HG03521 (cell line): ENCODE results near the gene BMAL1.

Experiments
- ATAC-seq: cut with Tn5 transposase; IDR thresholded peaks from one replicate; pipeline ENCODE4 v1.9.1; 2021; ENCODE audit warnings: mild to moderate bottlenecking, moderate library complexity; ENCODE audit not compliant: unreplicated experiment

BMAL1 gene

GRCh38 chr11:13260963-13261588 lies 16.5 kb upstream of the BMAL1 start:
- no peak for ATAC-seq

GRCh38 chr11:13261591-13262061 lies 16.0 kb upstream of the BMAL1 start:
- ATAC-seq: no peak

DNA sequence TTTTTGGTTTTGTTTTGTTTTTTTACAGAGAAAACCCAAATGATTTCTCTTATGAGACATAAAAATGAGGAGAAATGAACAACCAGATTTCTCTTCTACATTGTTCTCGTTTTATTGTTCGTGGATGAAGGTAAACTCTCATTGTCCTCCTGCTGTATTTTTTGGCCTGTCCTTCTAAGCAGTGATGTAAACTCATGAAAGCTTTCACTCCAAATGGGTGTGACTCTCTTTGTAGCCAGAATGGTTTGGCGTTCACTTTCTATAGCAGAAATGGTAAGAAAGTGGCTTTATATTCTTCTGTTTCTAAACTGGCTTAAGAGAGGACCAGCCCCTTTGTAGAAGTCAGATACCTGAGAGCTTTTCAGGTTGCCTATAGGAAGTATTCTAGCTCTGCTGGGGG lies 15.5 kb upstream of the BMAL1 start:
- no peak for ATAC-seq

DNA sequence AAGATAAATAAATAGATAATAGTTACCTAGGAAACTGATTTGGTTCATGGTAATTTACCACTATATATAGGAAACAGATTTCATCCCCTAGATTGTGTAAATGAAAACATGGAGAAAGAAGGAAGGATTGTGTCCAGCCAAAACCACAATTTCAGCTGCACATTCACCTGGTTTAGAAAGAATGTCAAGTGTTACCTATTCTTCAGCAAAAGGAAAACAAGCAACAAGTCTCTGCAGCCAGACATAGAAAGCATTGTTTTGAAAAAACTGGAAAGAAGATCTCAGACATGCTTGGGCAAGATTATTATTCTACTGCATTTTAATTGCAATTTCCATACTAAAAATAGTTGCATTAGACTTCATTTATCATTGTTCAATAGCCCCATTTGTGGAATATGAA lies 8.8 kb upstream of the BMAL1 start:
- ATAC-seq: no peak

- no peak for ATAC-seq
These were observed 7.8 kb upstream of the BMAL1 start for GRCh38 chr11:13269775-13270174.

DNA sequence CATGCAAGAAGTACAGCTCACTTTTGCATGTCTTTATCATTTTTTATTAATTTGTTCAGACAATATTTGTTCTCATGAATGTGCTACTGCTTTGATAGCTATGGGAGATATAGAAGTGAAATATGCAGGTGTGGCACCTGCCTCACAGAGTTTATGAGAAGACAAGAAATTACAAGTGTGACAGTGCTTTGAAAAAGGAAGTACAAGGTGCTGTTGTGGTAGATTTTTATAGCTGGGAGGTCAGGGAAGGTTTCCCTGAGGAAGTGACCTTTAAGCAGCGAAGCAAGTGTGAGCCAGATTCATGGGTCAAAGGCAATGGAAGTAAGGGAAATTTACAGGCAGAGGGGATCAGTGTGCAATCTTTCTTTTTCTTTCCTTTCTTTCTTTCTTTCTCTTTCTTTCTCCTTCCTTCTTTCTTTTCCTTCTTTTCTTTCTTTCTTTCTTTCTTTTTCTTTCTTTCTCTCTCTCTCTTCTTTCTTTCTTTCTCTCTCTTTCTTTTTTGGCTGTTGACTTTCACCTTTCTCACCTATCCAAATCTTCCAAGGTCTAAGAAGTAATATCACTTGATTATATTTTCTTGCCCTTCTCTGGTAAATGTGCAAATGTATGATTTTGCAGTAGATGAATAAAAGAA lies 6.4 kb upstream of the BMAL1 start:
- no peak for ATAC-seq

GRCh38 chr11:13276454-13276831 lies 1.1 kb upstream of the BMAL1 start:
- ATAC-seq: no peak

DNA sequence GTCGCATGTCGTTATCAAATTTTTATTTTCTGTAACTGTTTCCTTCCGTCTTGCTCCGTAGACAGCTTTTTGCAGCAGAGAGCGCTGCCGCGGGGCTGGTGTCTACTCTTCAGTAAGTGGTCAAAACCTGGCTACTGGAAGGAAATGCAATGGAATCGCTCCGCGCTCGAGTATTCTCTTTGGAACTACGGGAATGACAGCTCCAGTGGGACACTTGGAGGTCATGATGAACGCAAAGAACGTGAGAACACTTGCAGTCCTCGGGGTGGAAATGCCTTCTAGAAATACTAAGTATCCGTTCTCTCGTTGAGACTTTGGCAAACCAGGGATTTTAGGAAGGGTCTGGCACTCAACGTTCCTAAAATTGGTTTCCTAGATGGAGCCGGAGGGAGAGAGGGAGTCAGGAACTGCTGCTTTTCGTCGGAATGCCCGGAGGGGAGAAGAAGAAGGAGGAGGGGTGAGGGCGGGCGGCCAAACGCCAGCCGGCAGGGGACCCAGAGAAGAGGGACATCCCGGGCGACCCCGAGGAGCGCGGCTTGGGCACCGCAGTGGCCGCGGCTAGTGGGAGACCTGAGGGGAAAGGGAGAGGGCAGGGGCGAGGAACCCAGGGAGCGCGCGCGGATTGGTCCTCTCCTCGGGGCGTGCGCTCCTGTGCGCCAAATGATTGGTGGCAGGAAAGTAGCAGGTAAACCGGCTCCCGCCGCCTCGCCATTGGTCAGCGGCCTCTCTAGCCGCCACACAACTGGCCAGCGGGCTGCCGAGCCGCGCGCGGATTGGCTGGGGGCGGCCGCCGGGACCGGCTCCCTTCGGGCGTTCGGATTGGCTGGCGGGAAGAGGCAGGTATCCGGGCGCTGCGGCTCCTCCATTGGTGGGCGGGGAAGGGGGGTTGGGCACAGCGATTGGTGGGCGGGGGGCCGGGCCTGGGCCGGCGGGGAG lies 490 bp upstream of the BMAL1 start:
- peak; percentile 88 for ATAC-seq

DNA sequence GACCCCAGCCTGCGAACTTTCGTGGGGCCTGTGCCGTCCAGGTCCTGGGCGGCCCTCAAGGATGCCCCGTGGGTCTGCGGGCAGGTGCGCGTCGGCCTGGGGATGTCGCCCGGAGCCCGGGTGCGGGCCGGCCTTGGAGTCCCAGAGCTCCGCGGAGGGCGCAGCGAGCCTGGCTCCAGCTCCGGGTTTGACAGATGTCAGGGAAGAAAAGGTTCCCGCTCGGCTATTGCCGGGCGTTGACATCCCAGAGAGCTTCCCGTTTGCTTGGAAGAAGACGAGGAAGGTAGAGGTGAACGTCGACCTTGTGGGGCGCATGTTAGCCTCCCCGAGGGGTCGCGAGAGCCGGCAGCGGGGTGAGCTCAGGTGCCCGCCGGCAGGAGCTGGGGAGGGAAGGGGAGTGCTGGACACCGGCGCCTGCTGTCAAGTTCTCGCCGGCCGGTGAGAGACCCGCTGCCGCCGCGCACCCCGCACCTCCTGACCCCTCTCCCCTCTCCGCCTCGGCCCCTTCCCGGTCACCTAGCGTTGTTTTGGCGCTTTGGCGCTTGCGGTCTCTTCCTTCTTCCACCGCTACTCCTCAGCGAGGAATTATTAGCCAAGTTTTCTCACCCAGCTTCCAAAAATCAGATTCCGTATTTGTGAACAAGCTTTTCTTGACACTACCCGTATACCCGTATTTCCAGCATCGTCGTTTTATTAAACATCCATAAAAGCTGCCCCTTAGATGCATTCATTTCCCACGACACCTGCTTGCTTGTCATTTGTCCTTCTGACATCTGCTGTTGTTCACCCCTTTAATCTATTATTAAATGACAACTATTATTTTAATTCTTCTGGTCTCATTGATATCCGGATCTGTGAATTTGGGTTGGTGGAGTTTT lies 1.3 kb downstream of the BMAL1 start:
- ATAC-seq: no peak

DNA sequence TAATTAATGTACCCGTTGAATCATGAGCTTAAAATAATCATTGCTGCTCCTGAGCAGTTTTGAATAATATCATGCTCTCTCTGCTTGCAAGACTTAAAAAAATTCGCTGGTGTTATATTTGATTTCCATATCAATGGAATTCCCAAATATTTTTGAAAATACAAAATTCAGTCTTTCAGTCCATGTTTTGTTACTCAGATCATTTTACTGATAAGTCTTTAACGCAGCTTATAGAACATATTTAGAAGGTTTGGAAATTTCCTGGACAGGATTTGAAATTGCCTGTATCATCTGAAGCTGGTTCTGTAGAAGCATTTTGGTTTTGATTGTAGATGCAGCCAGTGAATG lies 1.9 kb downstream of the BMAL1 start:
- ATAC-seq: no peak

- no peak for ATAC-seq
These were observed 2.6 kb downstream of the BMAL1 start for GRCh38 chr11:13280092-13280722.

DNA sequence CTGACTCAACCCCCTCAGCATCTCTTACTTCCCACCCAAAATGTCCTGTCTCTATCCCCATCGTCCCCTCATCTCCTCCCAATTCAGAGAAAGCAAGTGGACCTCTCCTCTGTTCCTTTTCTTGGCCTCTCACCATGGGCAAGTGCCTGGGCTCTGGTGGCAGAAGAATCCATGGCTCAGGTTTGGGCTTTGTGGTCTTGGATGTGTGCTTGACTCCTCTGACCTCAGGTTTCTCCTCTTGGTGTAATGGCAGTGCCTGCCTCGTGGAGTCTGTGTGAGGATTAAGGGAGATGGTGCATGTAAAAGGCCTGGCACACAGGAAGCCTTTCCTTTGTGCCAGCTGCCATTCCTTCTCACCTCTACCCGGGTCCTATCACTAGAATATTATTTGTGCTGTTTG lies 3.2 kb downstream of the BMAL1 start:
- ATAC-seq: no peak

- ATAC-seq: no peak
These were observed 6.0 kb downstream of the BMAL1 start for GRCh38 chr11:13283636-13284035.

DNA sequence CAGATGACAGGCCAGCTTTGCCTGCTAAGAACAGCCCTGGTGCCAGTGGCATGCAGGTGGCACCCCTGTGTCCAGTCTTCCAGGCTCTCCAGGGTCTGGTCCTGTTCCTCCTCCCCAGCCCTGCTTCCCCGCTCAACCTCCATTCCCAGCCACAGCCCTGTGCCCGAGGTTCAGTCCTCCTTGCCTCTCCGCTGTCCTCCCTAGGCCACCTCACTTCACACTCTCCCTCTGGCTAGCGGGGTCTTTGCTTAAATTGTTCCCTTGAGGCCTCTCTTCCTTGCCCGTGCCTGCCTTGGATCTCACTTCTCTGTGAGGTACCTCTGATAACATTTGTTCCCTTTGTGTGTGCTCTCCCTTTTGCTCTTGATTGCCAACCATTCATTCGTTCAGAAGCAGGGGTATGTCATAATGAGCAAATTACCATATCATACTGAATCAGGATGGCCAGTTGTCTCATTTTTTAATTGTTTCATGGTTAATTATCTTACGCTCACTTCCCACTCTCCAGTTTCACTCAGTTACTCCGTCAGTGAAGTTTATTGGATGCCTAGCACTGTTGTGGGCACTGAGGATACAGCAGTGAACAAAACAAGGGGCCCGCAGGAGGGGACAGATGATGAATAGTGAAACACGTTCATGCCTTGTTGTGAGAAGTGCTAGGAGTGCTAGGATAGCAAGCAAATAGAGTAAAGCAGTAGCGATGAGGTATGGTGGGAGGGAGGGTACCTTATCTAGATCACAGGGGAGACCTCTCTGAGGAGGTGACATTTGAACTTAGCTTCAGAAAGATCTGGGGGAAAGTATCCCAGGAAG lies 7.4 kb downstream of the BMAL1 start:
- ATAC-seq: no peak

GRCh38 chr11:13286279-13286821 lies 8.8 kb downstream of the BMAL1 start:
- no peak for ATAC-seq

GRCh38 chr11:13287036-13287435 lies 9.4 kb downstream of the BMAL1 start:
- ATAC-seq: no peak

DNA sequence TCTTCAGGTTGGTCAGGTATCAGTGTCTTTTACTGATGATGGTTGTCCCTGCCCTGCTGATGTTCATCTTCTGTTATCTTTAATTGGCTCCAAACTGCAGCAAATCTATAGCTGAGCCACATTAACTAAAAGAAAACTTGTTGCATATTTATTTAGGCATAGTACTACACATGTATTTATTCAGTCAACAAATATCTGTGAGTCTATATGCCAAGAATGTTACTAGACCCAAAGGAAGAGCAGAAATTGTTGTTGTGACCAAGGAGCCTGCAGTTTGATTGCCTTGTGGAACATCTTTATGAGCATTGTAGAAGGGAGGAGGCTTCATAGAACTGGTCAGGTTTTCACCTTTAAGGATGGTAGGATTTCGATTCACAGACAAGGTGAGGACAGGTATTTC lies 10.1 kb downstream of the BMAL1 start:
- no peak for ATAC-seq

GRCh38 chr11:13288375-13289029 lies 10.9 kb downstream of the BMAL1 start:
- no peak for ATAC-seq

GRCh38 chr11:13289081-13289480 lies 11.5 kb downstream of the BMAL1 start:
- no peak for ATAC-seq
